HG03095 (cell line): ENCODE data around the gene ECHS1.

Experiments used
- ATAC-seq: cut with Tn5 transposase; IDR thresholded peaks from one replicate; pipeline ENCODE4 v1.9.1; 2021; ENCODE audit warnings: moderate library complexity; ENCODE audit not compliant: unreplicated experiment

The ECHS1 gene

DNA sequence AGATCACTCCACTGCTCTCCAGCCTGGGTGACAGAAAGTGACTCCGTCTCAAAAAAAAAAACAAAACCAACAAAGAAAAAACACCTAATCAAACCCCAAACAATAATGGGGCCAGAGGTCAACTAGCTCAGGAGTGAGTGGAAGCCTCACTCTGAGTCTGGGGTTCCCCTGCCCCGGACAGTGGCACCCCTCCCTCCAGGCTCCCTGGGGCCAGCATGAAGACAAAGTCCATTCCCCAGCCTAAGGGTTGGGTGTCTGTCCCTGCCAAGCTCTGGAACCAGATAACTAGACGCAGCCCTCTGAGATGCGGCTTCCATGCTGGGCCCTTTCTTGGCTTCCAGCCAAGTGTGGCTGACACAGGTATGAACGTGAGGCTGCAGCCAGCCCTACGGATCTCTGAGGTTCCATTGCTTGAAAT is 13.6 kb downstream of the ECHS1 start:
- ATAC-seq, result no peak

GRCh38 chr10:133358925-133359310 is 14.2 kb downstream of the ECHS1 start:
- ATAC-seq, result no peak

DNA sequence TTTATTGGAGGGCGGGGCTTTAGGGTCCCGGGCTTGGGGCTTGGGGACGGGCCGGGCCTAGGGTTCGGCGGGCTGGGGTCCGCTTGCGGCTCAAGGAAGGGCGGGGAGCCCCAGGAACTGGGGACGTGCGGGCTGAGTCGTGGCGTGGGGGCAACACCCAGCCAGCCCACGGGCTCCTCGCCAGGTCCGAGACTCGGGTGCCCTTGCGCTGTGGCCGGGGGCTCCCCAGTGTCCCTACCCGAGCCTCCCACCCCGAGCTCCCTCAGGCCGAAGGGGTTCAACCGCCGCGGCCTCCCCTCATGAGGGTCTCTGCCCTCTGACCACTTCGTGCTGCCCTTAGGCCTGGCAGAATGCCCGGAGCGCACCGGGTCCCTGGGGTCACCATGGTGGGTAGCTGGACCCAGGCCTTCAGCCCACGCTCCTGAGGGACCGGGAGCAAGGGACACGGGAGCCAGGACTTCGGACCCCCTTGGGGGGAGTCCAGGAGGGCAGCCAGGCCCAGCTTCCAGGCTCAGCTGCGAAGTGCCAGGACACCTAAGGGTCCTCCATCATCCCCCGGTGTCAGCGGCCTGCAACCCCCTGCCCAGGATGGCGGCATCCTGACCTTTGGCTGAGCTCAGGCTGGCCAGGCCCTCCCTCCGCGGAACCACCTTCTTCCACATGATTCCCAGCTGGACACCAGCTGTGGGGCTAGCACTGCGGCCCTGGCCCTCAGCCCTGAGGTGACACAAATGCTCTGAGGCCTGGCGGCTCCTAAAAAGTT is 14.8 kb downstream of the ECHS1 start:
- ATAC-seq, result no peak

DNA sequence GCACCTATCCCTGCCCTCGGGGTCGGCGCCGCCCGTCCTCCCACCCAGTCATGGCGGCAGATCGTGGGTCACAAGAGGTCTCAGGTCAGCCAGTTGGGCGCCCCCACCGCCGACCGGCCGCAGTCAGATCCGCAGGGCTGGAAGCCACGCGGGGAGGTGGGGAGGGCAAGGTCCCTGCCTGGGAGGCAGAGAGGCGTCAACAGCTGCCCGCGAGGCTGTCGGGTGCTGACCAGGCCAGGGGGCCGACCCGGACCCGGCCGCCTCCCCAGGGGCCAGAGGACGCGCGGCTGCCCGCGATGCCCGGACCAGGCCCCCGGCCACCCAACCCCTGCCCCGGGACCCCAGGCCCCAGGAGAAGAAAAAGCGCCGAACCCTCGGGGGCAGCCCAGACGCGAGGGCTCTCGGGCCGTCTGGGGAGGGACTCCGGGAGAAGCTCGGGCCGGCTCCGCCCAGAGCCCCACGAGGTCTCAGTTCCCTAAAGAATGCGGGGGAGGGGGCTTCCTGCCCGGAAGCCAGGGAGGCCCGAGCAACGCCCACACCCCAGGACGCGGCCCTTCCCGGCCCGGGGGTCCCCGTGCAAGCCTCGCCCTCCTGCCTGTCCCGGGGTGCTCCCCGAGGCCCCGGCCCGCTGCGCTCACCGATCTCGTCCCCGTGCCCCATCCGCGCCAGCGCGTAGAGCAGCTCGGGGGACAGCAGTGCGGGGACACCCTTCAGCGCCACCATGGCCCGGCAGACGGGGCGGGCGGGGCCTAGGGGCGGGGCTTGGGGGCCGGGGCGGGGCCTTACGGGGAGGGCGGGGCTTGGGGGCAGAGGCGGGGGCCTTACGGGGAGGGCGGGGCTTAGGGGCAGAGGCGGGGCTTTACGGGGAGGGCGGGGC is 15.6 kb downstream of the ECHS1 start, which contains the start of gene FUOM:
Gene FUOM (minus strand): TSS at position 735 of the 877 bp plus-strand sequence. CDS start 12 bp downstream, at position 723.
- peak; percentile 78 for ATAC-seq

DNA sequence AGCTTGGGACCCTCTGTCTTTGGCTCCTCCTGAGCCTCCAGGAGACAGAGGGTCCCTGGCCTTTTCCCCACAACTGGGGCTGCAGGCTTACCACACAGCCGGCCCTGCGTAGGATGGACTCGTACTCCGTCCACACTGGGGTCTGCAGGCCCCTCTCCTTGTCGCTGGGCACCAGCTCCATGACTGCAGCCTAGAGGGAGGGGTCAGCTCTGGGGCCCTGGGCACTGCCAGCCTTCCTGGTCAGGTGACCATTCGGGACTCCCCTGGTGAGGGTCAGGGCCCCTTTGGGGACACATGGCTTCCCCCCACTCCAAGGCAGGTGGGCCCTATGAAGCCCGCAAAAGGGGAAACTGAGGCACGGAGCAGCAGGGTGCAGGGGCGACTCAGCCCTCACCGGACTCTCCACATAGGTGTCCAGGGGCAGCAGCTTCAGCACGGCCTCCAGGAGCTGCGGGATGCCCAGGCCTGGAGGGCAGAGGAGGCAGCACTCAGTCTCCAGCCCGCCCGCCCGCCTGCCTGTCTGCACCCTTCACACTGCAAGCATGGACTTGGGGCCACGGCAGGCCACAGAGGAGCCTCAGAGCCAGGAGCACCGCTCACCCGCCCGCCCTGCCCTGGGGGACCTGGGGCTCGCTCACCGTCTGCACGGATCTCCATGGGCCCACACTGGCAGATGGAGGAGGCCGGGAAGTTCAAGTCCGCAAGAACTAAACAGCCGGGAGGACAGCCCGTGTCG is 16.4 kb downstream of the ECHS1 start:
- ATAC-seq, result no peak

GRCh38 chr10:133355991-133356390 is 17.2 kb downstream of the ECHS1 start:
- no peak for ATAC-seq

GRCh38 chr10:133355266-133355665 is 17.9 kb downstream of the ECHS1 start:
- no peak for ATAC-seq

DNA sequence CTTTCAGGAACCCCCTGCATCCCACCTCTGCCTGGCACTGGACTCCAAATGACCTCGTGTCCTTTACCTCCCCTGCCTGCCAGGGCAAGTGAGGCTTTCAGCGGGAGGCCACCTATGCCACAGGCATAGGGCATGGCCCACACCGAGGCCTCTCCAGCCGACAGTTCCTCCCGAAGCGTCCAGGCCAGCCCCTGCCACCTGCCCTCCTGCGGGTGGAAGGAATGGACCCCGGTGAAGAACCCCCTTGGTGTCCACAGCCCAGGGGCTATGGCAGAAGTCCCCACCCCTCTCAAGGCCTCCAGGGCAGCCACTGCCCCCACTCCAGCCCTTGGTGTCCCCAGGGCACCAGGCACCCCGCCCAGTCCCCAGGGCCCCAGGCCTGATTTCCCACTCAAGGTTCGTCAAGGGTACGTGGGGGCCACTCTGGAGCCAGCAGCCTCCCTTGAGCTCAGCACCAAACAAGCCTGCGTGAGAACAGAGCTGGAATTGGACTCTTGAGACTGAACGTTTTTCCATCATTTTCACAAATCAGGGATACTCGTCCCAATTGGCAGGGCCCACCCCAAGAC is 18.4 kb downstream of the ECHS1 start:
- ATAC-seq, result no peak

- ATAC-seq, result no peak
Observed at GRCh38 chr10:133353988-133354605, 19.1 kb downstream of the ECHS1 start.

DNA sequence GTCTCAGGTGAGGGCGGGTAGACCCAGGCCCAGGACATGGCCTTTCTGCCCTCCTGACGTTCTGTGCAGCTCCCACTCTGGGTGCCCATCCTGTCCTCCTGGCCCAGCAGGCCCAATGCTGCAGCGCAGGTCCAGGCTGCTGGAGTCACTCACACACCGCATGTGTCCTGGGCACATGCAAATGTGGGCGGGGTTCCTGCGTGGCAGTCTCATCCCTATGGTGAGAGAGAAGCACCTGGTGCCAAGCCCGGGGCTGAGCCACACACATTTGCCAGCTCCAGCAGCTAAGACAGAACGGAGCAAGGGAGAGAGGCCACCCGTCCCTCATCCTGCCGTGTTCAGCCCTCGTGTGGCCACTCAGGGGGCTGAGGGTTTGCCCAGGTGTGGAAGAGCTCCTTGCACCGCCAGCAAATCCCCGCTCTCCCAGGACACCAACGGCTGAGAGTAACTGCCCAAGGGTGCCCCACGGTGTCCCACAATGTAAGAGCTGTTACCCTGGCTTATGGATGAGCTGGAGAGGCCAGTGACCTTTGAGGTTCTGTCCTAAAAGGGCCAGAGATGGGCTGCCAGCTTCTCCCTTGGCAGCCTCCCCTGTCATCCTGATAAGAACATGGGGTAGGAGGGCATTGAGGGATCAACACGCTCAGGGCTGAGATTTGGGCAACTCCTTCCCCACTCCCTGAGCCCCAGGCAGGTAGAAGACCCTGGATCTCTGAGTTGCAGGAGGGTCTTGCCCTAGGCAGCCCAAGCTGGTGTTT is 19.8 kb downstream of the ECHS1 start:
- ATAC-seq, result no peak

GRCh38 chr10:133351408-133352318 is 21.5 kb downstream of the ECHS1 start:
- ATAC-seq, result no peak

DNA sequence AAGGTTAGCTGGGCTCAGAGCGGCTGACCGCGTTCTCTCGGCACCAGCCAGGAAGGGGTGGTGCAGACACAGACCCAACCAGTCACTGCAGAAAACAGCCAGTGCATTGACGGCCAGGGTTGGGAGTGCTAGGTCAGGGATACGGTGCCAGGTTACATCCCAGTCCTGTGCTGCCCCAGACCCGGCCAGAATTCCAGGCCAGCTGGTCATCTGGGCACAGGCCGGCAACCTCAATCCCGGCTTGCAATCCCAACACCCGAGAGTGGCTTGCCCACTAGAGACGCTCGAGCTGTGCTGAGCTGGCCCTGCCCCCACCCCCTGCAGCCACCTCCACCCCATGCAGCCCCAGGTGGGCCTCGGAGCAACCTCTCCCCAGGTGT is 22.2 kb downstream of the ECHS1 start:
- no peak for ATAC-seq

DNA sequence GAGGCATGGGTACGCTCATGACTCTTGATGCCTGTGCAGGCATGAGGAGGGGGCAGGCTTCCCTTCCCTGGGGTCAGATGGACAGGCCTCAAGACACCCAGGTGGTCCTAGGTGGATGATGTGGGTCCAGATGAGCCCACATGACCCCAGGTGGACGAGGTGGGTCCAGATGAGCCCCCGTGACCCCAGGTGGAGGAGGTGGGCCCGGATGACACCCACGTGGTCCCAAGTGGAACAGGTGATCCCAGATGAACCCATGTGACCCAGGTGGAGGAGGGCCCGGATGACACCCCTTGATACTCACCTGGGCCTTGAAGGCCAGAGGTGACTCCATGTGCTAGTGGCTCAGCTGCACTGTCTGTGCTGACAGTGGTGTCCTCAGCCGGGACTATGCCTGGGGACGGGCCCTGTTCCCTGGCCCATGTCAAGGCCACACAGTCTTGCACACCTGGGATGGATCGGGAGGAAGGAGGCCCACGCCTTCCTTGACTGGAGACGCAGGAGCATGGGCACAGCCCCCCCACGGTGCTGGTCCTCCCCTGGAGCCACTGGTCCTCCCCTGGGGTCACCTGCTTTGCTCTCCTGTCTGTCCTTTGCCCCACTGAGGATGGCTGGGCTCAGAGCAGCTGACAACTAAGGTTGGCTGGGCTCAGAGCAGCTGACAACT is 22.7 kb downstream of the ECHS1 start:
- ATAC-seq, result no peak

- no peak for ATAC-seq
Observed at GRCh38 chr10:133349577-133350011, 23.6 kb downstream of the ECHS1 start.

- no peak for ATAC-seq
Observed at GRCh38 chr10:133349160-133349568, 24.0 kb downstream of the ECHS1 start.

- ATAC-seq, result no peak
Observed at GRCh38 chr10:133347710-133348517, 25.2 kb downstream of the ECHS1 start.

DNA sequence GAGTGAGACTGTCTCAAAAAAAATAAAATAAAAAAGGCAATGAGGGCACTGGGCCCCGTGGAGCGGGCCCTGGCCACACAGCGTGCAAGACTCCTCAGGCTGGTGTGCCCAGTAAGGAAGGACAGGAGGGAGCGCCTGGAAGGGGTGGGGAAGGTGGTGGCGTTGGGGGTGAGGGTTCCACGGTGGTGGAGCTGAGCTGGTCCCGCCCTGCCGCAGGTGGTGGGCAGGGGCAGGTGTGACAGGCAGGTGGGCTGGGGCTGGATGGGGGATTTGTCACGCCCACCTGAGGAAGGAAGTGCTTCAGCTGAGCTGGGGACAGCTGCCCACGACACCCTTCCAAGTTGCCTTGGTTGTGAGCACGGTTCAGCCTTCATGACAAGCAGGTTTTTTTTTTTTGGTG is 26.7 kb downstream of the ECHS1 start:
- no peak for ATAC-seq
